HG02885 (cell line): ENCODE results near the gene ADAMTS6.
"Not testable (repeated sequence)": the region's sequence is repeated elsewhere in the genome, so short reads cannot be mapped to it uniquely, and the experiment has no call there.

Experiments used
- ATAC-seq: cut with Tn5 transposase; IDR thresholded peaks from one replicate; pipeline ENCODE4 v1.9.1; 2021; ENCODE audit warnings: mild to moderate bottlenecking; ENCODE audit not compliant: unreplicated experiment, poor library complexity

ADAMTS6 gene

GRCh38 chr5:65209341-65209740, 272.4 kb downstream of the ADAMTS6 start:
- no peak for ATAC-seq

DNA sequence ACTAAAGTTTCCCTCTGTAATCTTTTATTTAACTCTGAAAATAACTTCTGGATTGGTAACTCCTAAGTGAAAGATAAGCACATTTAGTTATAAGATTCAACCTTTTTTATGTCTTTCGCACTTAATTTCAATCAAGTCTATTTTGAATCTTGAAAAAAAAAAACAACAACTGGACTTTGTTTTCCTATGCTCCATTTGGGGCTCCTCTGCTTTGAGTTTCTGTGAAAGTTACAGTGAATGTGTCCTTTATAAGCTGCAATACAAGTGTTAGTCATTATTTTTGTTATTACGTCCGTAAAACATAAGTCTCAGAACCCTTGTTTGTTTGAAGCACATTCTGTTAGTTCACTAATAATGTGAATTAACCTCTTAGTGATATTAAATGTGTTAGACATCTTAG, 276.8 kb downstream of the ADAMTS6 start:
- no peak for ATAC-seq

GRCh38 chr5:65203746-65204145, 278.0 kb downstream of the ADAMTS6 start:
- no peak for ATAC-seq

DNA sequence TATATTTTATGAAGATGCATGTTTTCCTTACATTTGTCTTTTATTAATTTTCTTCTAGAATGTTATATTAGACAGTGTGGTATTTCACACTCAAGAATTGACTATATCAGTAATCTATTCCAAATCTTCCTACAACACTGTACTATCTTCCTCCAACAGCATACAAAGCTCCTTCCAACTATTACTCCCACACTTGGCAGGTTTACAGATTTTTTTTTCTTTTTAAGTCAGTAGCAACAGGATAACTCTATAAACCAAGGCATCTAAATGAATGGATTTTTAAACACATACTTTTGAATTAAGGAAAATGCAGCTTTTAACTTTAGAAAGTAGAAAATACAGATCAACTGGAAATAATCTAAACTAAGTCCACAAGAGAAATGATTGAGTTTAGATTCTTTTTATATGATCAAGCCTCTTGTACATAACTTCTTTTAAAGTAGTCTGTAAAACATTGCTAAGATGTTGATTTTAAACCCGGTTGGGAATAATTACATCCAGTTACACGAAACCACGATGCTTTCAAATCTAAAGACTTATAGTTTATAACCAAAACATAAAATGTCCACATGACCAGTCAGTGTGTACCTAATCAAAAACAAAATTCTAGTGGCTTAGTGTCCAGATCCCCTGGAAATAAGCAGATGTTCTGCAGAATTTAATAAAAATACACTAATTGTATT, 281.6 kb downstream of the ADAMTS6 start:
- ATAC-seq, result no peak

- ATAC-seq, result no peak
Observed at GRCh38 chr5:65198456-65199120, 283.1 kb downstream of the ADAMTS6 start.

DNA sequence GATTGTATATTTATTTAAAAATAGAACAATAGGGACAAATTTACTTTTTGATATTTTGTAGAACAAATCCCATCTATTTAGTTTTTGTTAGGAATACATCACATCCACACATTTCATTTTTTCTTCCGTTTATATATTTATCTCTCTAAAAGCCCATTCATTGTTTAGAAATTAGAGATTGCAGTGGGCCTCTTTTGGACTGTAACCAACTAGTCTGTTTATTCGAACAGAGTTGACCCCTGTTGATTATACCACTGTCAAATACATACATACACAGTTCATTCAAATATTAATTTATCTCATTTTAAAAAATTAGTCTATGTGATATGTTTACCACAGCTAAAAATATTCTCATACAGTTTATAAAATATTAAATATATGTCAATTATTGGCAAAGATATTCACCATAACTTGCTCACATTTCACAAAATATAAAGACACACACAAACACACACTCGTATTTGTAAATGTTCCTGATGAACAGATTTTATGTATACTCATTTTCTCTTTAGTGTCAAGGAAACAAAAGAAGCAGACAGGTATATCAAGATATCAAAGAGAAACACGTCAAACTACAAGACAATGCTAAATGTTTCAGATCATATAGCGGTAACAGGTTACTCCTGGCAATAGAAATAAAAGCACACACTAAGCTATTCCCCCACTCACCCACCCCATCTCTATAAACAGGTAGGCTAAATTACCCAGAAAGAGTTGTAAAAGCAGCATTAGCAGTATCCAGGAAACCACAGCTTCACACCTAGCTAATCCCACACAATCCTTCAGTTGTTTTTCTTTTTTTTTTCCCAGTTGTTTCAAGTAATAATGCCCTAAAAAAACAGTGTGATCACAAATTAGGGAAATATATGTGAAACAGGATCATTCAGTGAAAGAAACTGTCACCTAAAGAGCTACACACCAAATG, 283.9 kb downstream of the ADAMTS6 start:
- ATAC-seq, result no peak

- ATAC-seq, result no peak
Observed at GRCh38 chr5:65194871-65195270, 286.8 kb downstream of the ADAMTS6 start.

DNA sequence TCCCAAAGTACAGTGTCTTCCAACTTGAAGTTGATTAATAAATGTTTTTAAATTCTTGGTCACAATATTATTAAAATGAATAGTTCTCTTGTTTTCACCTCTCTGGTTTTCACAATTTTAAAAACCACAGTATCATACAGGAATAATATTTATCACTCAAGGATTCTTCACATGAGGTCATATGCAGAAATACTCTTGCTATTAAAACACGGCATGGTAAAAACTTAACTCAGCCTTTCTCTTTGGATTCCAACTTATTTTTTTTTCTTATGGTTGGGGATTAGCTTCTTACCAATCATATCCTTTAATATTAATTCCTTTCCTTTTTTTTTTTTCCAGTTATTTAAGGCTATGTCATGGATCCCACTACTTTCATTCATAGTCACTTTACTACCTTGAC, 289.4 kb downstream of the ADAMTS6 start:
- ATAC-seq, result no peak

GRCh38 chr5:65191554-65192135, 290.1 kb downstream of the ADAMTS6 start:
- no peak for ATAC-seq

- peak; percentile 87 for ATAC-seq
Observed at GRCh38 chr5:65190328-65191053, 291.2 kb downstream of the ADAMTS6 start.

DNA sequence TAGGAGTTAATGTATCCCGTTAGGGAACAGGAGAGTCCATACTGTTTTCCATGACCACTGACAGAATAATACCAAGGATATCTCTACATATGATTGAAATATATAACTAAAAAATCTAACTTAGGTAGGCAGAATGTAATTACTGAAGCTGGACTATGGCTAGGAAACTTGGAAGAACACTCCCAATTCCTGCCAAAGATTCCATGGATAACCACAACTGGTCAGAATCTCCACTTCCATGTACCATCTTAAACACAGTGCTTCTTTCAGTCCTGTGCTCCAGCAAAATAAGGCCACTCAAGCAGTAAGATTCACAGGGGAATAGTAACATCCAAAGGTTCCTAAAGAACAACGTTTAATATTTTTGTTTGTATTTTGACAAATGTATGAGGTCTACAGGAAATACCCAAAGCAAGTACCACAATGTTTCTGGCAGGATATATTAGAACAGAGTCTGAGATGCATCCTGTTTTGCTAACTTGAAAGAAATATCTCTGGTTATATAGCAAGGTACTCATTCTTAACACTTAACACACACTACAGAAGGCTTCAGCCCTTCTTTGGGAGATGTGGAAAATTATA, 295.0 kb downstream of the ADAMTS6 start:
- no peak for ATAC-seq

- ATAC-seq, result no peak
Observed at GRCh38 chr5:65185468-65185867, 296.3 kb downstream of the ADAMTS6 start.

GRCh38 chr5:65184780-65185179, 296.9 kb downstream of the ADAMTS6 start:
- ATAC-seq, result no peak

DNA sequence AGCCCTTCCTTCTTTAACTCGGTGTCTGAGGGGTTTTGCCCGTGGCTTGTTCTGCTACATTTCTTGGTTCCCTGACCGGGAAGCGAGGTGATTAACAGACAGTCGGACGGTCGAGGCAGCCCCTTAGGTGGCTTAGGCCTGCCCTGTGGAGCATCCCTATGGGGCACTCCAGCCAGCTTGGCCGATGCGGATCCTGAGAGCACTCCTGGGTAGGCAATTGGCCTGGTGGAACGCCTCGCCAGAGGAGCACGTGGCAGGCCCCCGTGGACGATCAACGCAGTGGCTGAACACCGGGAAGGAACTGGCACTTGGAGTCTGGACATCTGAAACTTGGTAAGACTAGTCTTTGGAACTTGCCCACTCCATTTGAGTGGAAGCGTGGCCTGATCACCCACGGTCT, 307.5 kb downstream of the ADAMTS6 start:
- not testable (repeated sequence) for ATAC-seq

GRCh38 chr5:65173130-65173525, 308.6 kb downstream of the ADAMTS6 start:
- ATAC-seq, result no peak

GRCh38 chr5:65172486-65173129, 309.1 kb downstream of the ADAMTS6 start:
- ATAC-seq, result peak; percentile 100

DNA sequence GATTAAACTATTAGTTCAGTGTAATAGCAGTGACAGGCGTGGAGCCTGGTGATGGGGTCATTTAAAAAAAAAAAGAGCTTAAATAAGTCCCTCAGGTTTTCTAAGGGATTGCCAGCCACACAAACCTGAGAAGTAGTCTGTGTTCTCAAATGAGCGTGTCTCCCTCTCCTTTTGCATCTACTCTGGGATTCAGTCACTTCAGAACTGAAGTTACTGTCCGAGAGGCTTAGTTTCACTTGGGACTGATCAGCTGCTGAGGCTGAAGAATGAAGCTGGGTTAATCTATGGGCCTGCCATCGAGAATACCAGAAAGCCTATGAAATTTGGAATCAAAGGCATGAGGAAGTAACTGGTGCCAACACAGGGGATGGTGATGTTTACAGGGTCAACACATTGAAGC, 310.1 kb downstream of the ADAMTS6 start:
- ATAC-seq, result no peak

DNA sequence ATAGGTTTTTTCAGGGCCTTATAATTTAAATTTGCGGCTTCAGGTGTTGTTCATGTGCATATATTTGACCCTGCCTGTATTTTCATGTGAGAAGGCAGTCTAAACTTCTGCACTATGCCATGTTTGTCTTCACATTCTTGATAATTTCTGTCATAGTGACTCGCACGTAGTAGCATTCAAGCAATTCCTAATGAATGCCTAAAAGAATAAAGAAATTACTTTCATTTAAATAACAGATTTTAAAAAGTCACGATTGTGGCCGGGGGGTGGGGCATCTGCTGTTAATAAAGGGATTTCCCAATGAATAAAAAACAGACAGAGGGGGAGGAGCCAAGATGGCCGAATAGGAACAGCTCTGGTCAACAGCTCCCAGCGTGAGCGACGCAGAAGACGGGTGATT, 318.0 kb downstream of the ADAMTS6 start:
- ATAC-seq, result no peak

DNA sequence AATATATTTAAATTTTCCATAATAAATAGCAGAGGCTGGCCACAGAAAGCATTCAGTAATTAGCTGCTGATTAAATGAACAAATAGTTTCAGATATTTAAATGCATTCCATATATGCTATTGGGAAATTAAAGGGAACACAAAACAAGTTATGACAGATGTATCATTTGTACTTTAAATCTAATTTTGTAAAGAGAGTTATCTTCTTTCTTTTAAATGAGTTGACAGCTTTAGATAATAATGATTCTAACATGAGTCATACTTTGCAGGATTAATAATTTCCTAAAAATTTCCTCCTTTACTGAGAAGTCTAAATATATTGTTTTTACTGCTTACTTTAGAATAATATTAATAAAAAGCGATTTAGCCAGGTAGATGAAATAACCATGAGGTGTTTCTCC, 320.1 kb downstream of the ADAMTS6 start:
- ATAC-seq, result no peak
